ENCODE results near the gene RHOBTB3.

Gene RHOBTB3

DNA sequence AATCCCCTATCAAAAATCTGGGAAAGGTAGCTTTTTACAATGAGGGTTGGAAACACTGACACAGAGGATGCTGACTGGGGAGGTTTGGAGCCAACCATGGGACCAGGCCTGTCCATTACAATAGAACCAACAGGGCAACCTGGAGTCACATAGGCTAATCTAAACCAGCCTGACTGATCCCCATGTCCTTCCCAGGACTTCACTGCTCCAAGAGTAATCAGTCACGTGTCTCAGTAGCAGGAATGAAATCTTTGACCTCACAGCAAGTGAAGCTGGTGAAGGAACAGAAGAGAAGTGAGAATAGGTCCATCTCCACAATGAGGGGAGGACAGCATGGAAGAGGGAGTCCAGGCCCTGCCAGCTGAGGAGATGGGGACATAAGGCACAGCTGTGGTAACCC is 107.4 kb downstream of the RHOBTB3 start:
- no peak for DNase-seq (ENCODE audit: low read depth in 1 of 2, low spot score in 1 of 2)

DNA sequence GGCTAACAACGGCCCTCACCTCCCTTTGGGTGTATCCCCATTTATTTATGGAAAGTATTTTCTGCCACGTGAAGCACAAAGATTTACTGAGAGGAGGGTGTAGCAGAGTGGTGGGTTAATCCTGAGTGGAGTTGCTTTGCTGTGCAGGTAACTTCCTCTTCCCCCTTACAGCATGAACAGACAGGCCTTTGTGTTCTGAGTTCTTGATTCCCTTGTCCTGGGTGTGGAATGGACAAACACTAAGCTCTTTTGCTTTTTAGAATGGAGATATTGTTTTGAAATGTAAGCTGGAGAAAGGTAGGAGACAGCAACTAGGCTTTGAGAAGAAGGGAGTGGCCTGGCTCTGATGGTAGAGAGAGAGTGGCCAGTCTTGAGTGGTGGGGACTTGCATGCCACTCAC is 108.5 kb downstream of the RHOBTB3 start:
- DNase-seq (ENCODE audit: low read depth in 1 of 2, low spot score in 1 of 2) = no peak

DNA sequence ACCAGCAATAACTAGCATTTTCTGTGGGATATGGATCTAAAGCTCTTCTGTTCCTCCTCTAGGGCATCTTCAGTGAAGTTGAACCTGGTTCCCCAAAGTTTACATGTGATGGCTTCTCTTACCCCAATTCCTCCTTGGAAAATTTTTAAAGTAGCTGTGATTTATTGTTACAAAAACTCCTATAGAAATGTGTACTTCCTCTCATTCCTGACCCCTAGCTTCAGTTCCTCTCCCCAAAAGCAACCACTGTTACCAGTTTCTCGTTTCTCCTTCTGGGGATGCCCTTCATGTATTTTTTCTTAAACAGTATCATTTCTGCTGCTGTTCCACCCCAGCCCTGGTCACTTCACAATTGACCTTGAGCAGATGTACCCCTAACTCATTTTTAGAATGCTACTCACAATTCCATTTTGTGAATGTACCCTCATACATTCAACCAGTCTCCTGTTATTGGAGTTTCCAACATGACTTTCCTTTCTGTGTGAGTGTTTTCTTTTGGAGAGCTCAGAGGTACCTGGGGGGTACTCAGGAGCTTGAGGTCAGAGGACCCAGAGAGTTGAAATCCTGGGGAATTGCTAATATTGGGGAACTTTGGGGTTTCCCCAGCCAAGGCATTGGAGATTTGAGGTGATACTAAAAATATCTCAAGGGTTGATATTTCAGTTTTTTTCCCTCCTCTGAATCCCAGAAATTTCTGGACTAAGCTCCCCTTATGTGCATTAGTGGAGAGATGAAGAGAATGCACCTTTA is 110.0 kb downstream of the RHOBTB3 start:
- no peak for DNase-seq (ENCODE audit: low read depth in 1 of 2, low spot score in 1 of 2)

DNA sequence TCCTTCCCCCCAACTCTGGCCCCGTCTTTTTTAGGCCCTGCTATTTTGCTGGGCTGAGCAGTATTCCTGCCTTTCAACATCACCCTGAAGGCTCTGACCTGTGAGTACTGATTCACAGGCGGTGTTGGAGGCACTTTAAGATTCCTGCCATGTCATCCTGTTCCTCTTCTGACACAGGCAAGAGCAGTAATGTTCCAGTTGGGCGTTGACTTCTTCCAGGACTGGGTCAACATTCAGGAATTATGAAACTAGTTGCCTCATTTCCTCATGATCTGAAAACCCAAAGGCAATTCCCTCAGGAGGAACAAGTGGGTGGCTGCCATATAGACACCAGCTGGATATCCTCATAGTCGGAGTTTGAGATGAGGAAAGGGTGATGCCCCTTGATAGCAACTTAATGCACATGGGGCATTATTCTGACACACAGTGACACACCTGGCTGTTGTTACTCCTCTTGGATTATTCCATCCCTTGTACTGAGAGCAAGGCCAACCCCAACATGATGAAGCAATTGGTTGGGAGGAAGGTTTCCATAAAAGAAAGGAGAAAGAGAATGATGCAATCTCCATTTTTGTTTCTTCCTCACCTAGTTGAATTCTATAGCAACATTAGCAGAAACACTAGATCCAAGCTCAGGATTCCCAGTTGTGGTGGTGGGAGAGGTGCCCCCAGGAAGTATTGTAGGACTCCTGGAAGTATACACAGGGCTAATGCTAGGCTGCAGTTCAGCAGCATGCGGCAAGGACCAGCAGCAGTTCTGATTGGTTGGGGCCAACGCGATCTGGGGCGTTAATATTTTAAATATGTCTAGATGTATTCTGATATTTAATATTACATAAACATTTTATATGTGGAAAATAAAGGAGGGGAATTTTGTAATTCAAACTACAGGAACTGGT is 111.0 kb downstream of the RHOBTB3 start:
- no peak for DNase-seq (ENCODE audit: low read depth in 1 of 2, low spot score in 1 of 2)

- peak; percentile 21 to 31 for DNase-seq (ENCODE audit: low read depth in 1 of 2, low spot score in 1 of 2)
These were observed 111.9 kb downstream of the RHOBTB3 start for GRCh38 chr5:95842854-95843544.

- DNase-seq (ENCODE audit: low read depth in 1 of 2, low spot score in 1 of 2) = no peak
These were observed 112.6 kb downstream of the RHOBTB3 start for GRCh38 chr5:95843733-95844223.

- DNase-seq (ENCODE audit: low read depth in 1 of 2, low spot score in 1 of 2) = no peak
These were observed 114.3 kb downstream of the RHOBTB3 start for GRCh38 chr5:95845391-95845790.
